Spinal cord (tissue), 10 donors: ENCODE data around the gene MRPL18. TPM values are rescaled to one million over a fixed set of nuclear protein-coding genes. Genes with fewer than 3 reads are reported as not detected.

Experiments used
- DNase-seq, 6 donors: peaks; one replicate each; pipeline versions ENCODE4 v3.0.0 to v3.0.0-alpha.2; 2013 to 2015; ENCODE audit warnings: low spot score in 6 of 6, low read depth in 4 of 6
- H3K27ac ChIP-seq: one replicate; pipeline ENCODE4 v1.5.1; 2013; ENCODE audit warnings: low read depth, low read length, control low read depth
- H3K27me3 ChIP-seq: one replicate; pipeline ENCODE4 v1.6.1; 2013; ENCODE audit warnings: low read length; ENCODE audit not compliant: control insufficient read depth, insufficient read depth
- H3K36me3 ChIP-seq: one replicate; pipeline ENCODE4 v1.6.1; 2013; ENCODE audit warnings: low read length; ENCODE audit not compliant: control insufficient read depth, insufficient read depth
- H3K4me1 ChIP-seq: one replicate; pipeline ENCODE4 v1.6.1; 2013; ENCODE audit warnings: low read length; ENCODE audit not compliant: control insufficient read depth, insufficient read depth
- H3K4me3 ChIP-seq: one replicate; pipeline ENCODE4 v1.5.1; 2013; ENCODE audit warnings: low read depth, low read length, control low read depth
- H3K9me3 ChIP-seq: one replicate; pipeline ENCODE4 v1.6.1; 2013; ENCODE audit warnings: low read length; ENCODE audit not compliant: control insufficient read depth, insufficient read depth
- WGBS: methylation state at CpG from one replicate; pipeline ENCODE4 v1.1.5; 2013; ENCODE audit warnings: missing lambda C conversion rate; ENCODE audit not compliant: insufficient coverage; 5-methylcytosine and 5-hydroxymethylcytosine counted together
- polyA plus RNA-seq, 2 donors: library from polyadenylated mRNA; unstranded; fragments of 120-200 nt; gene quantifications; one replicate each; pipeline ENCODE4 v1.2.1, GENCODE V29; 2013; ENCODE audit not compliant: insufficient read length in 2 of 2
- total RNA-seq, 2 donors: library from RNA; depleted of rRNA in 1 of 2; stranded (reverse); fragments of 120-200 nt in 1 of 2; fragments of >200 nt in 1 of 2; gene quantifications; one replicate each; pipeline versions ENCODE4 v1.2.3 to v1.2.4, GENCODE V29; 2013 to 2014
- donor health status: healthy.

Gene MRPL18
- total and polyA plus RNA-seq, 4 donors, result 42.1 to 79.2 (median 66.2) TPM

DNA sequence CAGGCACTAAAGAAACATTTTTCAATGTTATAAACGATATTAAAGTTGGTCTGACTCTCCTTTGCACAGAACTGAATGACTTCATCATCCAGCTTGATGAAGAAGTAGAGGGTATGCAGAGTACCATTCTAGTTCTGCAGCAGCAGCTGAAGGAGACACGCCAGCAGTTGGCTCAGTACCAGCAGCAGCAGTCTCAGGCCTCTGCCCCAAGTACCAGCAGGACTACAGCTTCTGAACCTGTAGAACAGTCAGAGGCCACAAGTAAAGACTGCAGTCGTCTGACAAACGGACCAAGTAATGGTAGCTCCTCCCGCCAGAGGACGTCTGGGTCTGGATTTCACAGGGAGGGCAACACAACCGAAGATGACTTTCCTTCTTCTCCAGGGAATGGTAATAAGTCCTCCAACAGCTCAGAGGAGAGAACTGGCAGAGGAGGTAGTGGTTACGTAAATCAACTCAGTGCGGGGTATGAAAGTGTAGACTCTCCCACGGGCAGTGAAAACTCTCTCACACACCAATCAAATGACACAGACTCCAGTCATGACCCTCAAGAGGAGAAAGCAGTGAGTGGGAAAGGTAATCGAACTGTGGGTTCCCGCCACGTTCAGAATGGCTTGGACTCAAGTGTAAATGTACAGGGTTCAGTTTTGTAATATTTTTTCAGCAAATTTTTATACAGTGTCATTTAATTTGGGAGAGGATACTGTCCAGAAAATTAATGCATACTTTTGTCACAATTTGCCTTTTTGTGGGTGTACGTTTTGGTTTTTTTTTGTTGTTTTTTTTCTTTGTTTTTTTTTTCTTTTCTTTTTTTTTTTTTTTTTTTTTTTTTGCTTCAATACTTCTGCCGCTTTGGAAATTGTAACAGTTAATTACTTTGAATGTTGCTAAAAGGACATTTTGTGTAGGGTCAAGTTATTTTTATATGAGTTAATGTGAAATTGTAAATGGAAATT is 35.0 kb upstream of the MRPL18 start:
- no peak overlapping the region for H3K27ac ChIP-seq
- peak in 1 of 6 donors; percentile 11 for DNase-seq
- no peak overlapping the region for H3K4me3 ChIP-seq
- peaks cover 23% of the 10 kb centered on the region for H3K36me3 ChIP-seq
- H3K9me3 ChIP-seq, result no peaks in the 10 kb centered on the region
- H3K4me1 ChIP-seq, result no peaks in the 10 kb centered on the region
- no peaks in the 10 kb centered on the region for H3K27me3 ChIP-seq
- WGBS, result 80% methylated on average over 4 of the region's 15 CpGs

DNA sequence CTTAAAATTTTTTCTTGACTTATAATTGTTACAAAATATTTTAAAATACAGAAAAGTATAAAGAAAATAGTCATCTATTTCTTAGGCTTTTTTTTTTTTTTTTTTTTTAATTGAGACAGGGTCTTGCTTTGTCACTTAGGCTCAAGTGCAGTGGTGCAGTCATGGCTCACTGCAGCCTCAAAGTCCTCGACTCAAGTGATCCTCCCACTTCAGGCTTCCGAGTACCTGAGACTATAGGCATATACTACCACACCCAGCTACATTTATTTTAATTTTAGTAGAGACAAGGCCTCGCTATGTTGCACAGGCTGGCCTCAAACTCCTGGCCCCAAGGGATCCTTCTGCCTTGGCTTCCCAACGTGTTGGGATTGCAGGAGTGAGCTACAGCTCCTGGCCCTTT is 33.8 kb upstream of the MRPL18 start:
- Histone ChIP-seq H3K4me3 (no peak overlapping the region), H3K27ac (no peak overlapping the region), H3K9me3 (no peaks in the 10 kb centered on the region), H3K27me3 (no peaks in the 10 kb centered on the region), H3K36me3 (peaks cover 25% of the 10 kb centered on the region), H3K4me1 (peaks cover 5% of the 10 kb centered on the region)
- no peak for DNase-seq
- WGBS, result 95% methylated on average over 3 of the region's 4 CpGs

DNA sequence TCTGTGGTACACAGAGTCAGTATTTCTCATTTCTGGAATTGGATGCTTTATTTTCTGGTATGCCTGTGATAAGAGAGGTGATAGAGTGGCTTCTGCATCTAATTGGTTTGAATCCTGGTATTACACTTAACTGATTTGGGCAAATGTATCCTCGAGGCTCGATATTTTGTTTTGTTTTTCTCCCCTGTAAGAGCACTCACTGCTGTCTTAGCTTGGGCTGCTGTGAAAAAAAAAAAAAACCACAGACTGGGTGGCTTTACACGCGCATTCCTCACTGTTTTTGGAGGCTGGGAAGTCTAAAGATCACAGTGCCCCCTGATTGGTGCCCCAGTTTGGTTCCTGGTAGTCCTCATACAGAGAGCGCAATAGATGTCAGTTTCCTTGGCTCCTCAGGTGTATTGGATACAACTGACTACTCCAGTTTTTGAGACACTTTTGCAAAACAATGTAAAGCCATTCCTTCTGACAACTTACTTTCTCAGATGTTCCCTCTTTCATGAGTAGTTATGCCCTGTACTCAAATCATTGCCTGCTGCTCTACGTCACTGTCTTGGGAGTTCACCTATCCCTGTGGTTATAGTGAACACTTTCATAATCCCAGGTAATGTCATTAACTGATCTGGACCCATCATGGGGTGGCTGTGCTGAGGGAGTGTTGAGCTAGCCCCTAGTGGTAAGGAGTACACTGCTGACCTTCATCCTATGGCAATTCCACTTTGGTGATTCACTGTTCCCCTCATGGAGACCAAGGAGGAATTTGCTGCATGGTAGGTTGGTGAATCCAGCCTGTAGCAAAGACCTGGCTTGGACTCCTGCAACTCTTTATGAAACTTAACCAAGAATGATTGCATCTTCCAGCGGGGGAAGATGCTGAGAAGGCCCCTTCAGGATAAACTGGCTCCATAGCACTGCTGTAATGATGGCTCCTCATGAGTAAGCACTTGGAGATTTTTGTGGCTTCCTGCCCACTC is 32.0 kb upstream of the MRPL18 start:
- Histone ChIP-seq H3K36me3 (peaks cover 30% of the 10 kb centered on the region), H3K27ac (no peak overlapping the region), H3K27me3 (no peaks in the 10 kb centered on the region), H3K4me3 (no peak overlapping the region), H3K9me3 (no peaks in the 10 kb centered on the region), H3K4me1 (peaks cover 17% of the 10 kb centered on the region)
- no peak for DNase-seq
- WGBS, result 94% methylated on average over 6 of the region's 7 CpGs

DNA sequence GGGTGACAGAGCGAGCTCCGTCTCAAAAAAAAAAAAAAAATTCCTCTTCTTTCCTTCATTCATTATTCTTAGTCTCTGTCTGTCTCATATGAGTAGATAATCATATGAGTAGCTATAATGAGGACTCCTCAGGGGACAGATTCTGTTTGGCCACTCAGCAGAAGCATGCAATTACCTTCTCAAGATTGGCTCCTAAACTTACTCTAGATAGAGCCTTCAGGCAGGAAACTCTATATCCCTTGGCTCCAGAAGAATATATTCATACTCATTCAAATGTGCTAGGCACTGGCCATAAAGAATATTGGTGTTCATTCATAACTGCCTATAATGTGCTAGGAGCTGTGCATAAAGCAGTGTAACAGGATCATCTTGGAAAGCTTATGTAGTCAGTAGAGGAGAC is 30.6 kb upstream of the MRPL18 start:
- WGBS, result no CpG with 5 or more reads among the region's 2 CpGs
- H3K27ac ChIP-seq, result no peak overlapping the region
- peaks cover 29% of the 10 kb centered on the region for H3K4me1 ChIP-seq

DNA sequence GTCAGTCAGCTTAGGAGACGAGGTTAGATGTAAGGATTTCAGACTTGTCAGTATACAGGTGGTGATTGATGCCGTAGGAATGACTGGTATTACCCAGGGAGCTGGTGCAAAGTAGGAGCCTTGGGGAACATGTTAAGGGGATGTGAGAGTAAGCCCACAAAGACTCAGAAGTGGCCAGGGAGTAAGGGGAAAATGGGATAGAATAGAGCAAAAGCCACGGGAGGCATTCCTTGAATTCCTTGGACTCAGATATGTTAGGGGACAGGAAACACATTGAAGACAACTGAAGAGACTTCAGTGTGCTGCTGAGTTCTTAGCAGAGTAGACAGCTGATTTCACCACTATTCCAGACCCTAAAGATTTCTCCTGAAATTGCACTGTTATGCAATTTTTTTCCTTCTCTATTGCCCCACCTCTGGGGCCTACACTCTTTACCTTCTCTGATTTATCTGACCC is 29.6 kb upstream of the MRPL18 start:
- peaks cover 39% of the 10 kb centered on the region for H3K36me3 ChIP-seq
- H3K9me3 ChIP-seq, result no peaks in the 10 kb centered on the region
- H3K27me3 ChIP-seq, result no peaks in the 10 kb centered on the region
- no peak for DNase-seq
- H3K27ac ChIP-seq, result no peak overlapping the region
- peaks cover 32% of the 10 kb centered on the region for H3K4me1 ChIP-seq
- no peak overlapping the region for H3K4me3 ChIP-seq
- WGBS, result 59% methylated on average over 3 of the region's 3 CpGs

More for the DNA sequence above, 30.6 kb upstream of the MRPL18 start:
- Histone ChIP-seq H3K4me3 (no peak overlapping the region), H3K27me3 (no peaks in the 10 kb centered on the region), H3K36me3 (peaks cover 38% of the 10 kb centered on the region), H3K9me3 (no peaks in the 10 kb centered on the region)
- peak in 1 of 6 donors; percentile 25 for DNase-seq

DNA sequence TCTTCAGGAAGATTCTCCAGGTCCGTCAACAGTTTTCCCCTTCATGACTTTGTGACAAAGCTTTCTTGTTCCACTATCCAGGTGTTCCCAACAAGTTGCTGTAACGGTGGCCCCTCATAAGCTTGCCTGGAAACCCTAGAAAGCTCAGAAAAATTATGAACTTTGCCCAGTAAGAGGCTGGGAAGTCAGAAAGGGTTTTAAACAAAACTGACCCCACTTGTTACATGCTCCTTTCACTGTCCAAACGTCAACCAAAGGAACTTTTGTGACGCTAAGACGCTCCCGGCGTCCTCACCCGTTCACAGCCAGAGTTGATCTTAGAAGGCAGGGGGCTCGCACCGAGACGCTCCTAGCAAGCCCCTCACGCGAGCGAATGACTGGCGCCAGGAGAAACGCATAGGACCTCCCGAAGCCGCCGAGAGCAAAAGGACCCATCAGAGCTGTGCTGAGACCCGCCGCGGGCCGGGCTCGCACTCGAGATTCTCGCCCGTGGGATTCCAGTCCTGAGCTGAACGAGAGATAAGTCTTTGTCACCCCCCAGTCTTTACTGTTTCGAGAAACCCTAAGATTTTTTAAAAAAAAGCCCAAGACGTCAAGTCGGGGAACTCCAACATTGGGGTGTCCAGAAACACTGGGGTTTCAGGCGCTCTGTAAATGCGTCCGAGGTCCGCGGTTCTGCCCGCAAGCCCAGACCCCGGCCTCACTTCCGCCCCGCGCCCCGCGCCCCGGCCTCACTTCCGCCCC is 29.0 kb upstream of the MRPL18 start:
- peak overlapping the region; percentile 100 for H3K27ac ChIP-seq
- 7% methylated on average over 43 of the region's 45 CpGs for WGBS
- H3K27me3 ChIP-seq, result no peaks in the 10 kb centered on the region
- H3K4me3 ChIP-seq, result peak overlapping the region; percentile 51
- H3K4me1 ChIP-seq, result peaks cover 32% of the 10 kb centered on the region
- H3K9me3 ChIP-seq, result no peaks in the 10 kb centered on the region
- H3K36me3 ChIP-seq, result peaks cover 40% of the 10 kb centered on the region
- DNase-seq, result peak in 1 of 6 donors; percentile 41

DNA sequence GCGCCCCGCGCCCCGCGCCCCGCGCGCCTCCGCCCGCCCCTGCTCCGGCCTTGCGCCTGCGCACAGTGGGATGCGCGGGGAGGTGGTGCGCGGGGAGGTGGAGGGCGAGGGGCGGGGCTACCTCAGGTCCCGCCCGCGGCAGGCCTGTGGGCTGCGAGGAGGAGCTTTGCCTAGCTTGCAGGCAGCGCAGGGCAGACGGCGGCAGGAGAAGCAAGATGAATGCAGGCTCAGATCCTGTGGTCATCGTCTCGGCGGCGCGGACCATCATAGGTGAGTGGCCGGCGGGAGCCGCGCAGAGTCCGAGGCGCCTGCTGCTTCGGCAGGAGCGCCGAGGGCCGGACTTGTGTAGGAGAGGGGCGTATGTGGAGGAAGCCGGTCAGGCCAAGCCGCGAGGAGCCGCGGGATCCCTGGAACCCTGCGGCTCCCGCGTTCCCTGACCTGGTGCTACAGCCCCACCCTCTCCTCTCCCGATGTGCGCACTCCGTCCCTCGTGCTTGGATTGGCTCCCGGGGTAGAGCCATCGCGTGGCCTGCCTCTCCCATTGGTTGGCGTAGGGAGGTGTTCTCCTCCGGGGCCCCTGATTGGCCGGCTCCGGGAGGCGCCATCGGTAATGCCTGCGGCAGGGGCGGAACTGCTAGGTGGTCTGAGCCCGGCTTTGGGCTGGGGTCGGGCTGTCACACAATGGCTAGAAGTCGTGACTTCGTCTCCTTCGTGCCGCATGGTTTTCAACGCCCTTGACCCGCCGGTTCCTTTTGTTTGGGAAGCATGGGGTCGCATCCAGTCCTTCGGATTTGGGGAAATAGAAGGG is 28.2 kb upstream of the MRPL18 start, which contains the start of gene ACAT2:
TSS of gene ACAT2 (plus strand) at position 173 of the 808 bp plus-strand sequence. CDS start at position 216, 43 bp downstream.
- DNase-seq, result peak; percentile 82 to 99 (median 94)
- no peaks in the 10 kb centered on the region for H3K9me3 ChIP-seq
- WGBS, result under 1% methylated on average over 67 of the region's 76 CpGs
- H3K27ac ChIP-seq, result peak within 1 kb of the TSS; percentile 100
- peaks cover 41% of the 10 kb centered on the region for H3K36me3 ChIP-seq
- peaks cover 32% of the 10 kb centered on the region for H3K4me1 ChIP-seq
- peak within 1 kb of the TSS; percentile 99 for H3K4me3 ChIP-seq
- no peaks in the 10 kb centered on the region for H3K27me3 ChIP-seq

DNA sequence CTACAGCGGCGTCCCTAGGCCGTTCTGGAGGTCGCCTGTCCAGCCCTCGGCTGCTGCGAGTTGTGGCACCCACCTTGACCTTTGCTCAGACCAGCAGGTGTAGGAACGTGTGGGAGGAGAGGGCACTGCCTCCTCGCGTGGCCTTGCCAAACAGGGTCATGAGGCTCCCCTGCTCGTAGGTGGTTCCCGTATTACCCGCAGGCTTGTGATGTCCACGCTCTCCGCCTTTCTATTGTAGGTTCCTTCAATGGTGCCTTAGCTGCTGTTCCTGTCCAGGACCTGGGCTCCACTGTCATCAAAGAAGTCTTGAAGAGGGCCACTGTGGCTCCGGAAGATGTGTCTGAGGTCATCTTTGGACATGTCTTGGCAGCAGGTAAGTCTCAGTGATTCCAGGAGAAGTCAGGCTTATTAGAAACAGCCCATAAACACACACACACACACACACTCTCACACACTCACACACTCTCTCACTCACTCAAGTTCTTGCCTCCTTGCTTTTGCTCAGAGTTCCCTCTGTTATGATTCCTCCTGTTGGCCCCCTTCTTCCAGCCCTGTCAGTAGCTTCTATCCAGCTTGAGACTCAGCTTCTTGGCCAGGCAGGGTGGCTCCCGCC is 27.5 kb upstream of the MRPL18 start:
- no peaks in the 10 kb centered on the region for H3K9me3 ChIP-seq
- peak overlapping the region; percentile 100 for H3K27ac ChIP-seq
- H3K27me3 ChIP-seq, result no peaks in the 10 kb centered on the region
- WGBS, result 13% methylated on average over 16 of the region's 16 CpGs
- peak in 2 of 6 donors; percentile 2 to 34 for DNase-seq
- H3K36me3 ChIP-seq, result peaks cover 37% of the 10 kb centered on the region
- H3K4me3 ChIP-seq, result peak overlapping the region; percentile 99
- H3K4me1 ChIP-seq, result peaks cover 32% of the 10 kb centered on the region
